Measurements from ENCODE around the gene SMURF2.
"Not testable (repeated sequence)": the region's sequence is repeated elsewhere in the genome, so short reads cannot be mapped to it uniquely, and the experiment has no call there.

The SMURF2 gene

GRCh38 chr17:64596439-64596838 lies 65.7 kb downstream of the SMURF2 start:
- DNase-seq = peak in 2 of 3 donors; percentile 16 to 24

GRCh38 chr17:64591944-64592343 lies 70.2 kb downstream of the SMURF2 start:
- no peak for DNase-seq

GRCh38 chr17:64585146-64585545 lies 77.0 kb downstream of the SMURF2 start:
- no peak for DNase-seq

GRCh38 chr17:64583038-64583437 lies 79.1 kb downstream of the SMURF2 start:
- DNase-seq = no peak

GRCh38 chr17:64580384-64581315 lies 81.5 kb downstream of the SMURF2 start:
- DNase-seq = no peak

GRCh38 chr17:64579917-64580316 lies 82.2 kb downstream of the SMURF2 start:
- peak; percentile 5 to 38 (median 31) for DNase-seq

GRCh38 chr17:64577025-64577424 lies 85.1 kb downstream of the SMURF2 start:
- not testable (repeated sequence) for DNase-seq

- no peak for DNase-seq
Measured at GRCh38 chr17:64575431-64575830, 86.7 kb downstream of the SMURF2 start.

GRCh38 chr17:64574646-64575045 lies 87.5 kb downstream of the SMURF2 start:
- DNase-seq = no peak

- no peak for DNase-seq
Measured at GRCh38 chr17:64573214-64573613, 88.9 kb downstream of the SMURF2 start.

GRCh38 chr17:64572682-64573154 lies 89.4 kb downstream of the SMURF2 start:
- peak; percentile 45 to 81 (median 61) for DNase-seq

- no peak for DNase-seq
Measured at GRCh38 chr17:64571746-64572145, 90.4 kb downstream of the SMURF2 start.

- no peak for DNase-seq
Measured at GRCh38 chr17:64565563-64565962, 96.5 kb downstream of the SMURF2 start.

- no peak for DNase-seq
Measured at GRCh38 chr17:64564098-64564497, 98.0 kb downstream of the SMURF2 start.

- DNase-seq = no peak
Measured at GRCh38 chr17:64555281-64555680, 106.8 kb downstream of the SMURF2 start.

- DNase-seq = no peak
Measured at GRCh38 chr17:64554028-64554637, 108.0 kb downstream of the SMURF2 start.

- DNase-seq = no peak
Measured at GRCh38 chr17:64551461-64551860, 110.6 kb downstream of the SMURF2 start.

GRCh38 chr17:64547319-64547718 lies 114.8 kb downstream of the SMURF2 start:
- no peak for DNase-seq

- DNase-seq = no peak
Measured at GRCh38 chr17:64546716-64547115, 115.4 kb downstream of the SMURF2 start.

- DNase-seq = no peak
Measured at GRCh38 chr17:64544742-64545141, 117.4 kb downstream of the SMURF2 start.

GRCh38 chr17:64540118-64540776 lies 121.9 kb downstream of the SMURF2 start:
- no peak for DNase-seq

- DNase-seq = no peak
Measured at GRCh38 chr17:64538508-64539130, 123.5 kb downstream of the SMURF2 start.

GRCh38 chr17:64537488-64537887 lies 124.6 kb downstream of the SMURF2 start:
- no peak for DNase-seq

Data from suppressor macrophage treated with lipopolysaccharide for 1 hour (primary cell).